SH-SY5Y (cell line): Measurements from ENCODE around the gene ZNF516.

ENCODE experiments used
- GATA2 ChIP-seq: IDR thresholded peaks from 2 replicates; pipeline ENCODE4 v1.6.1; 2011; ENCODE audit warnings: mild to moderate bottlenecking, low read depth, low read length
- GATA3 ChIP-seq: IDR thresholded peaks from 2 replicates; pipeline ENCODE4 v1.6.1; 2011; ENCODE audit warnings: low read depth, mild to moderate bottlenecking, low read length, moderate library complexity

The ZNF516 gene

DNA sequence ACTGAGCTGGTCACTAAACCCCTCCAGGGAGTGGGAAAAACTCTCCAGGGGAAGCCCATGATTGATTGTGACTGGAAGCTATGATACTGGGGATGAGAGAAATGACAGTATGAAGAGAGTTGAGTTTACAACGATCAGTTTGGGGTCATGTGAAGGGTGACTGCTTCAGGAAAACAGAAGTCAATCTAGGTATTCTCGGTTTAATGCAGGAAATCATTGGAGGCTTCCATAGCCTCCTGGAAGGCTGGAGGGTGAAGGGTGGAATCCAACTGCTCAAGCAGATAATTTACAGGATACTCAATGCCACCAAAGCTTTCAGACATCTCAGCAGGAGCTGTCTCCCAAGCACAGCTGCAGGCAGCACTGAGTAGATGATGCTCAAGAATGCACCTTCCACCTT lies 154.6 kb downstream of the ZNF516 start:
- TF ChIP-seq GATA2 (no peak), GATA3 (no peak)

DNA sequence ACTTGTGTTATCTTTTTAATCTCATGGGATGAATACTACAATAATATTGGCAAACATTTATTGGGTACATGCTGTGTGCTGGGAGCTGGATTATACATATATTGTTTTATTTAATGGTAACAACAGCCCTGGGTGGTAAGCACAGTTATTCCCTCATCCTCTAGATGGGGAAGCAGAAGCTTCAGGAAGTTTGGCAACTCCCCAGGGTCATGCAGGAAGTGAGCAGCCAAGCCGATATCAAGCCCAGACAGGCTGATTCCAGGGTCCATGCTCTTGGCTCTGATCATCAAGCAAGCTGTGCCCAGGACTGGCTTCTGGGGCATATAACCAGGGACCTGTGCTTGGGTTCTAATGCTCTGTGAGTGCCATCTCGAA lies 155.8 kb downstream of the ZNF516 start:
- TF ChIP-seq GATA2 (no peak), GATA3 (no peak)

GRCh38 chr18:76338619-76339245 lies 156.3 kb downstream of the ZNF516 start:
- TF ChIP-seq GATA3 (no peak), GATA2 (no peak)

DNA sequence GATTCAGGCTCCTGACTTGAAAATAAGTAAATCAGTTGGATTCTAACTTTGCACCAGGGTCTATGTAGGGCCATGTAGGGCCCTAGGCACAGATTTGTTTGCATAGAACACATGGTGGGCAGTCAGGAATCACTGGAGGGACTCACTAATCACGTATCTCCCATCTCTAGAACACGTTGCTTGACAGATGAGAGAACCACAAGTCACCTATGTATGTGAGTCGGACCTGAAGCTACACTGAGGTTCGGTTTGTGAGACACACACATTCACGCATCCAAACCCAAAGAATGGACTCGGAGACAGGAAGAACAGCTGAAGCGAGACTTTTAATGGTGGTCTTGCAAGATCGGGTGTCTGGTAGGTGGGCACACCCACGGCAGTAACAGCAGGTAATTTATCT lies 157.0 kb downstream of the ZNF516 start:
- no peak for TF ChIP-seq GATA2
- TF ChIP-seq GATA3: no peak

GRCh38 chr18:76335859-76336640 lies 159.0 kb downstream of the ZNF516 start:
- TF ChIP-seq GATA3 (no peak), GATA2 (no peak)

DNA sequence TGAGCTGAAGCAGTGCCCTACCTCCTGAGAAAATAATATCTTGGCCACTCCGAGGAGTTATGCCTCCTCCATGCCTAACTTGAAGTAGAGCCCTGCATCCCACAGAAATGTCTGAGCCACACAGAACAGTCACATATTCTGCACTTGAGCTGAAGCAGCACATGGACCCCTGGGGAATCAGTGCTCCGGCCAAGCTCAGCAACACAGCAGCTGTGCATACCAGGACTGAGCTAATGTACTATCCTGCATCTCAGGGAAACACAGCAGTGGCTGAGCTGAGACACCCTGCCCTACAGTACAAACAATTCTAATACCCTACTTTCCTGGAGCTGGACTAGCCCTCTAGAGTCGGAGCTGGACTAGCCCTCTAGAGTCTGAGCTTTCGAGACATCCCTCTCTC lies 166.9 kb downstream of the ZNF516 start:
- TF ChIP-seq GATA3 (no peak), GATA2 (no peak)

DNA sequence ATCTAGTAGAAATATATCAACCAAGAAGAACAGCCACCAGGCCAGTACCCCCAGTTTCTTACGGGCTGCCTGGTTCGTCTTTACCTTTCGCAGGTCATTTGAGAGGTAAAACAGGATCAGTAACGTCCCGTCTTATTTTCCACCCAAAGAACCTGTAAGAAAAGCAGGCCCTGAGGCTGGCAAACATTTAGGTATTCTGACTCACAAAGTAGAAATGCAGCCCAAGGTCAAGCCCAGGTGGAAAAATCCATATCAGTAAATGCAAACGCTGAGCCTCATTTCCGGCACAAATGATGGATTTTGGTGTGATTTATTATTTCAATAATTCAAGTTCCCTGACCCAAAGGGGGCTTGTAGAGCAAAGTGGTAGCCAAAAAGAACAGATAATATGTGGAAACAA lies 171.2 kb downstream of the ZNF516 start:
- TF ChIP-seq GATA2 (no peak), GATA3 (no peak)

- no peak for TF ChIP-seq GATA3
- TF ChIP-seq GATA2: no peak
These were observed 172.4 kb downstream of the ZNF516 start for GRCh38 chr18:76322686-76323085.

DNA sequence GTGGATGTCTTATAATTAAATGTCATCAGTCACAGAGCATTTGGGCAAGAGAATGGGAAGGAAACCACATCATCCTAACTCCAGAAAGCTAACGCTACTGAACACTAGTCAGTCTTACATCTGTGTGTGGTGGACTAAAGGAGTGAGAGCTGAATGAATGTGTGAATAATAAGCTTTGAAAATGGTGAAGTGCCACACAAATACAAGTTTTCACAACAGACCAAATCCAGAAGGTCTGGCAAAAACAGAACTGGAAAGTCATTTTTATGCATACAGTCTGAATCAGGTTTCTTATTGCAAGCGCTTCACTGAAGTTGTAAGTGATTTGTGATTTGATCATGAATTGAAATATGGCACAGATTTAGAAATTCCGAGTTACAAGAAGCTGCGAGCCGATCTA lies 175.7 kb downstream of the ZNF516 start:
- no peak for TF ChIP-seq GATA3
- no peak for TF ChIP-seq GATA2

GRCh38 chr18:76318607-76319006 lies 176.4 kb downstream of the ZNF516 start:
- TF ChIP-seq GATA2: no peak
- TF ChIP-seq GATA3: no peak

GRCh38 chr18:76317136-76317535 lies 177.9 kb downstream of the ZNF516 start:
- TF ChIP-seq GATA3 (no peak), GATA2 (no peak)

- TF ChIP-seq GATA3: no peak
- TF ChIP-seq GATA2: no peak
These were observed 179.3 kb downstream of the ZNF516 start for GRCh38 chr18:76315722-76316230.

DNA sequence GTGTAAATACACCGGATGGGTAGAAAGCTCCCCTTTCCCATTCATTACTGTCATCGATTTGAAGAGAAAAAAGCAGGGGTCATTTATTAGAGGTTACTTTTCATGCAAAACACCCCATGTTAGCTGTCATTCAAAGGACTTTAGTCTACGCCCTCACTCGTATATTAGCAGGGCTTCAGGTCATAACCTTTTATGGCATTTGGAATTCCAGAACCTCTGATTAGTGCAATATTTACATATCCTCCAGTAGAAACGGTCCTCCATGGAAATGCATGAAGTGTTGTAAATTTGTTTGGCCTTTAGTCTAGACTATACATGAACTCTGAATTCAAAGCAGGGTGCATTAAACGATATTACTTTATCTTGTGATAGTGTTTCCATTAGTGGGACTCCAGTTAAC lies 180.5 kb downstream of the ZNF516 start:
- TF ChIP-seq GATA2: no peak
- TF ChIP-seq GATA3: no peak

DNA sequence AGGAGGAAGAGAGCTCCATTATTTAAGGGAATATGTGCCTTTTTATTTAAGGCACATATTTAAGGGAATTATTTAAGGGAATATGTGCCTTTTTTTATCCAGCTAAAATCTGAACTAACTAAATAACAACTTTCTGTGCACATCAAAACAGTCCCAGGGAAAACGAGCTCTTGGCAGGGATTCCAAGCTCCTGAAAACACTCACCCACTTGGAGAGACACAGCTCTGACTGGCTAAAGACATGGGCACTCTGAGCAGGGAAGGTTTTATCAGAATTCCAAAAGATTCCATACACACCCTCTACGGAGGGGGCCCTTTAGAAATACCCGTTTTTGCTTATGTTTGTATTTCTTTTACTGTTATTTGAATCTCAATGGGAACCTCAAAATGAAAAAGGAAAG lies 181.0 kb downstream of the ZNF516 start:
- no peak for TF ChIP-seq GATA2
- TF ChIP-seq GATA3: no peak
